NCI-H1694 treated with DMSO at 0.1 percent for 48 hours (cell line): ENCODE results near the gene MEGF9.

Source experiments
- DNase-seq: peaks from one replicate; lab custom pipeline; 2025; lab: John Stamatoyannopoulos, UW

The MEGF9 gene

DNA sequence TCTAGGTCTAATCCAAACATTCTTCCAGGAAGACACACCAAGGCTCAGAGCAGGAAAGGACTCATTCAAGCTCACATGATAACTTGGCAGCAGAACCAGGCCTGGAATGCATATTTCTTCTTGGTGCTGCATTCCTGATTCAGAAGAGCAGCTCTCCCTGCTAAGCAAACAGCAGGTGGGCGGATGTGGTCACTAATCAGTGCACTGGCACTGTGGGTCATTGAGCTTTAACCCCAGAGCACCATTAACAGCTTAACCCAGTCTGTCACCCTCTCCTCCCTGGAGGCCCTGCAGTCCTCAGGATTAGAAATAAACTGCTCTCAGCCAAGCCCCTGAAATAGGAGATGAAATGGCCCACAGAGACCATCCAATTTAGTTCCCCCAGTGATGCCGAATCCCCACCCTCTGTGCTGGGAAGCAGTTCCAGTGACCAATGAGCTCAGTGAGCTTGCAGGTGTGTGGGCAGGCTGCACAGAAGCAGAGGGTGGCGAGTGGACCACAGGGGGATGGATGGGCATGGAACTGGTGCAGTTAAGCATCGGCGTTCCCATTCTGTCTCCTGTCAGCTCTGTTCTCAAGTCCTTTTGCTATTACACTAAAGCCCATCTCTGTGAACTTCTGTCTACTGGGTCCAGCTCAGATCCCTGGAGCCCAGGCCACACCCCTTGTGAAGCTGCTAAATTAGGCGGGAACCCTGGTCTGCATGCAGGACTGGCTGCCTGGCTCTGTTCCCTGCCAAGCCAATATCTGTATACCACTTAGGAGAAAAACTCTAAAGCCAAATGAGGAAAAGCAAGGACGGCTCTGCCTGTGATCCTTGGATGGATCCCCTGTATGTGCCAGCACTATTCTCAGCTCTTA is 16.6 kb upstream of the MEGF9 start:
- no peak for DNase-seq

DNA sequence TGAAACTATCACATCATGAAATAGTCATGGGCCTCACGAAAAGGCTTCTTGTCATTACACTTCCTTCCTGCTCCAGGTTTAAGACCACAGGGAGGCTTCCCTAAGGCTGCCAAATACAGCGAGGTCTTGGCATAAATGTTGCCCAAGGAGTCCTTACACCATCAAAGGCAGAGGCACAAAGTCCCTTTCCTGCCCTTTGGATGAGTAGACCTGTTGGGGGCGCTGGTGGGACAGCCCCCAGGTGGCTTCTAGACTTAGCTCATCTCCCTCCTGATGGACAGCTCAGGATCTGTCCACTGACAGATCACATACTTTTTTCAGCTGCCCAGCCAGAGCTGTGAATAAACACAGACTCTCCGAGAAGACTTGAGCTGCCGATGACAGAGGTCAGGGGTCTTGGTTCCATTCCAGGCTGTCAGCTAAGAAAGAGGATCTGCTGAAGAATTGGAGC is 15.5 kb upstream of the MEGF9 start:
- no peak for DNase-seq

DNA sequence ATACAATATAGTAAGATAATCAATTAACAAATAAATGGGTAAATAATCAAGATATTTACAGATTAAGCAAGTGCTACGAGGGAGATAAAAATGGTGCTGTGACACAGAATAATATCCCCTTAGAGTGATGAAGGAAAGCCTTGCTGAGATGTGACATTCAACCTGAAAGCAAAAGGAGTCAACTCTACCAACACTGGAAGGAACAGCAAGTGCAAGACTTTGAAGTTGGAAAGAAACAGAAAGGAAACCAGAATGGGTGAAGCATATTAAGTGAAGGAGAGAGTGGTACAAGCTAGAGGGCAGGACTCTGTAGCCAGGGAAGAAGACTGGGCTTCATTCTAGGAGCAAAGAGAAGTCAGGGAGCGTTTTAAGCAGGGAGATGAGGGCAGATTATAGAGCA is 12.2 kb upstream of the MEGF9 start:
- DNase-seq = no peak

DNA sequence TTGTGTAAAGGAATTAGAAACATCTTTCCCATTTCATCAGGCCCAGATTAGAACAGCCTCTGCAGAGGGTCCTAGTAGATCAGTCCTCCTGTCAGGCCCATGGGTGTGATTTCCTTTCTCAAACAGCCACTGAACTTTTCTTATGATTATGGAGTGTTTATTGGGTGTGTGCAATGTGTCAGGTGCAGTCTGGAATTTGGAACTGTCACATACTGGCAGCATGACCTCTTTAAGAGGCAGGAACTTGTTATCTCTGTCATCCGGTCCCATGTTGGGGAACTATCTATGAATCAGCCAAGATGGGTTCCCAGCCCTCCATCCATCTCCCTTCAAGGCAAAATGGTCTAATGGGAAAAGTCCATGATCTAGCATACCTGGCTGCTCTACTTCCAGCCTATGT is 11.6 kb upstream of the MEGF9 start:
- DNase-seq = no peak

DNA sequence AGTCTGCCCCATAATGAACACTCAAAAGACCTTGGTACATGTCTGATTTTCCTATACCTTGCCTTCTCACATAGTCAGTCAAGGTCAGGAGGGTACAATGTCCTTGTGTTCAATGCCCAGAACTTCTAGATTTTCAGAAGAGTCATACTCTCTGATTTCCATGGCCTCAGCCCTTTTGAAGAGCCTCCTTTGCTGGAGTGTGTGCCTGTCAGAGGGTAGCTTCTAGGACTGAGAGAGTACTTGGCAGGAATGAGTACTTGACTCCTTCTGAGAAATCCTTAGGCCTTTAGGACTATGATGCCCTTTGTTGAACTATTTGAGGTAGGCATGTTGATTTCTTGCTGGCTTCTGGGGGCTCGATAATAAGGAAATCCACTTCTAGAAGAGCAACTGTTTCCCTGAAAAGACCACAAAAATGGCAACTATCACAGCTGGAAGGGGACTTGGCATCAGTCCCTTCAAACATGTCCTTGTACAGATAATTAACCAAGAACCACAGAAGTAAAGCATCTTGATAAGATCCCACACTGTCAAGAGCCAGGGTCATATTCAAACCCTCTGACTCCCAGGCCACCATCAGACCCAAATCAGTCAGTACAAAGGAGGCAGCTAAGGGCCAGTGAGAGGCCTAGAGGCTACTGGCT is 10.6 kb upstream of the MEGF9 start:
- no peak for DNase-seq

DNA sequence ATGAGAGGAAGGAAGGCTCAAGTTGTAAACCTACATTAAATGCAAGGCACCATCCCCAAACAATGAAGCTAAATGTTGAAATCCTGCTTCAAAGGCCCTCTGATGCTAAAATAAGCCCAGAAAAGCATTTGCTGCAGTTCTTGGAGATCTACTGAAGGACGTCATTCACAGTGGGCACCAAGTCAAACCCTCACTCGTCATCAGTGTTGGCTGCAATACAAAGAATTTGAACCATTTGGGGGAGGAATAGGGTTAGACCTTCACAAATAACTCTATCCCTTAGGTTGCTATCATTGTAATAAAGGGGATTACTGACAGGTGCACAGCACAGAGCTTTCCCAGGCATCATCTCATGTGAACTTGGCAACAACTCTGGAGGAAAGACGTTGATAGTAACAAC is 9.3 kb upstream of the MEGF9 start:
- no peak for DNase-seq

DNA sequence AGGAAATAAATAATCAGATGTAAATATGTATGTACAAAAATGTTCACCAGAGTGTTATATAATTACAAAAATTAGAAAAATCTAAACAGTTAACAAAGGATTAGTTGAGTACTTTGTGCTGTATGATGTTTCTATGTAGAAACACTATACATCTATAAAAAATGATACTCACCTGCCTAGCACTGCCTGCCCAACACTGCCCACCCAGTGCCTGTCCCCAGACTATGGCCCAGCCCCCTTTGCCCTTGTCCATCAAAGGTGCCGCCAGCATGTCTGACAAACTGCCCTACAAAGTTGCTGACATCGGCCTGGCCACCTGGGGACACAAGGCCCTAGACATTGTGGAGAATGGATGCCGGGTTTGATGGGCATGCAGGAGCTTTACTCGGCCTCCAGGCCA is 6.1 kb upstream of the MEGF9 start:
- DNase-seq = no peak

DNA sequence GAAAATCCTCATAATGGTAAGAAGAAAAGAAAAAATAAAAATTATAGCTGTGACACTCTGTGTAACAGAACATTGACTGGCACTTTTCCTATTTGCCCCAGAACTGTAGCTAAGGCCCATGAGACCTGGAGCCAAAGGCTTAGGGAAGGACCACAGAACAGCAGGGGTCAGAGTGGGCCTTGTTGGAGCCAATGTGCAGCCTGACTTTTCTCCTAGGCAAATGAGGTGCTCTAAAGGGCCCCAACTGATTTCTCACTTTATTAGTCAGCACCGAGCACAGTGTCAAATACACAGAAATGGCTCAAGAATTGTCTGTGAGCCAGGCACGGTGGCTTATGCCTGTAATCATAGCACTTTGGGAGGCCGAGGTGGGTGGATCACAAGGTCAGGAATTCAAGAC is 4.0 kb upstream of the MEGF9 start:
- DNase-seq = no peak

DNA sequence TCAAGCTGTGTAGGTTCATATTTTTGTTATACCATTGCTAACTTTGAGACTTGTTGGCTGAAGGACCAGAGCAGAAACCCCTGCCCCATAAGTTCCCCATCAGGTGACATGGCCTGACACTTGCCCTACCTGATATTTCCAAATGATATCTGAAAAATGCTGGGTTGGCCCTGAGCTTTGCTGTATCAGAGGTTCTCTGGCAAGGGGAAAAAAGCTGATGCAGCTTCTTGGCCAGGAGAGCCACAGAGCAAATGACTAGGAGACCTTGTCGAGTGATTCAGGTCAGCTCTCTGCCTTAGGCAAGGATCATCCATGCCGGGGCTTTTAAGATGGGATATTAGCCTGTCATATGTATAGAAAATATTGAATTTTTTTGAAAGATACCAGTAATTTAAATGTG is 2.9 kb upstream of the MEGF9 start:
- no peak for DNase-seq

DNA sequence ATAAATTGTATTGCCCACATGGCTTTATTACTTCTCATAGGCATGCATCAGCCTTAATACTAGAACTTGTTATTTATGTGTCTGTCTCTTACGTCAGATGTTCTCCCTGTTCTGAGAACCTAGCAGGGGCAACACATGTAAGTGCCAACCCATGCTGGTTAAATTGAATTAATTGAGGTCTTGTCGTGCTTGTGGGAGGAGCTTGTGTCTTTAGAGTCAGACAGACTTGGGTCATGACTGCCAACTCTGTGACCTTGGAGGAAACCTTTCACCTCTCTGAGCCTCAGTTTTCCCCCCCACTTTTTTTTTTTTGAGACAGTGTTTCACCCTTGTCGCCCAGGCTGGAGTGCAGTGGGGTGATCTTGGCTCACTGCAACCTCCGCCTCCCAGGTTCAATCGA is 2.2 kb upstream of the MEGF9 start:
- no peak for DNase-seq

DNA sequence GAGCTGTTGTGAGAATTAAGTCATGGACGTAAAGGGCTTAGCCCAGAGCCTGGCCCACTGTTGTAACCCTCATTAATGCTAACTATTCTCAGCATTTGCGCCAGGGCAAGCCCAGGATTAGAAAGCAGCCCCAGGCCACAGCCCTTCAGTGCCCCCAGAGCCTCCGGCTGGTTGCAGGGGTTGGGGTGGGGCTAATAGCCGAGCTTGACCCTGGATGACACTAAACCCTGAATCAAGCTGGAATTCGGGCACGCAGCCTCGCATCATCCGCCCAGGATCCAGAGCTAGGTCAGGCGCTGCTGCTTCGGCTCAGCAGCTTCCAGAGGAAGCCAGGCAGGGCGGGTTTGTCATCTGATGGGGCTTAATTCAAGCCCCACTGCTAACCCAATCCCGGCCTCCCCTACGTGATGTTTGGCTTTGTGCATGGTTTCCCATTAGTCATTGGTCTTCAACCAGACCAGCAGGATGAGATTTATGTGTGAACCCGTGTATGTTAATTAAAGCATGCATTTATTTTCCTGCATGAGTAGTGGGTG is 1.2 kb upstream of the MEGF9 start:
- no peak for DNase-seq

DNA sequence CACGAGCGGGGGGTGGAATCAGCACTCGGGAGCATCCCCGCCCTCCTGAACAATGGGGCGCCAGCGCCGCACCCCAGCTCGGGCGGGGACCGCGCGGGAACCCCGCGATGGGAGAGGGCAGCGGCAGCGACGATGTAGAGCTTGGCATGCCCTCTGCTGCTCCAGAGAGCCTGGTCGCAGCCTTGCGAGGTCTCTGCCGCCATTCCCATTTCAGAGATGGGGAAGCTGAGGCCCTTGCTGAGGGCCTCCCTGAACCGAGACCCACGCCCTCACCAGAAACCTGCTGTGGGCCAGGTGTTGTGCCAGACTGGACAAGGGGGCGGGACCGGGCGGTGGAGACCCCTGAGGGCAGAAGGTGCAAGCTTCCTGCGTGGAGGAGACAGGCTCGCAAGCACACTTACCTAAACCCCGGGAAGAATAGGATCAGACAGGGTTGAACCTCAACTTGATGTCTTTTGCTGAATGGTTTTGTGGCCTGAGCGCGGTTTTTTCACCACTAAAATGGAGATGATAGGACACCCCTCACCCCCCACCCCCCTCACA is 647 bp upstream of the MEGF9 start:
- DNase-seq = no peak

DNA sequence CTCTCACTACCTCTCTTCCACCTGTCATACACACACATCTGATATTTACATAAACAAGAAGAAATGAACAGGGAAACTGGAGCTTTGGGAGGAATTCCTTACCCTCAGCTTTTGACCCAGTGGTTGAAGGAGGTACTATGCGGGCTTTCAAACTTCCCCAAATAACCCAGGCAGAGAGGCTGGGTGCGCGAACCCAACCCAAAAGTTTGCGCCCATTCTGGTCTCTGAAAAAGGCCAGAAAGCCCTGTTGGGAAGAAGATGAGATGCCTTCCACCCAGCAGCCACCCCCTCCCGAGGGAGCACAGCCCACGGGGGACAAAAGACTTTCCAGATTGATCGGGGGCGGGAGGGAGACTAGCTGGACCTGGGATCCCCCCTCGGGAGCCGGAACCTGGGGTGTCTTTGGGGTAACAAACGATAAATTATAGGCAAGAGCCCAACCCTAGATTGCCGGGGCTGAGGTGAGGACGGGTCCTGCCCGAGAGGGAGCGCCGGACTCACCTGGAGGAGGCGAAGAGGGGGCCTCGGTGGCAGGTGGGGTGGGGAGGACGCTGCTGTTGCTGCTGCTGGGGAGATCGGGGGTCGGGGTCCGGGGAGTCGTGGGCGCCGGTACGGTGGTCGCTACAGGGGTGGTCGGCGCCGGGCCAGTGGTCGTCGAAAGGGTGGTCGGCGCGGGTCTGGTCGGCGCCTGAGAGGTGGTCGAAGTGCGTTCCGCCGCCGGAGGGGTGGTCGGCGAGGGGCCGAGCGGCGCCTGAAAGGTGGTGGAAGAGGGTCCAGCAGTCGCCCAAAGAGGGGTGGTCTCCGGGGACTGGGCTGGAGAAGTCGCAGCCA is 798 bp downstream of the MEGF9 start:
- no peak for DNase-seq

DNA sequence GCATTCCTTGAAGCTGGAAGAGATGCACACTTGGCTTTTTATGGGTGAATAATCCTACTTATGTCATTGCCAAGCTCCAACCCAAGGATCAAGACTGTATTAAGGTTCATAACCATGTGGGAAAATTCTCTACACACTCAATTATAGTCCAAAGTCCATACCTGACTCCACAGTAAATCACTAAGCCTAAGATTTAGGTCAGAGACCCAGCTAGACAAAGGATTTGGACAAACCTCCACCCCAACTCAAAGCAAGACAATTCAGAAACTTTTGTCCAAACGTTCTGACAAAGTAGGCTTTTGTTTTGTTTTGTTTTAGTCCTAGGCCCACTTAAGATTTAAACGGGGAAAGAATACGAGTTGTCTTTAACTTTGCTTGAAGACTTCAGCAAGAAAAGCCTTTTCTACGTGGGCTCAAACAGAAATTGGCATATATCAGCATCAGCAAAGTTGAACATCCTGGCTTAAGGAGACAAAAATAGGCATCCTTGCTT is 1.7 kb downstream of the MEGF9 start:
- DNase-seq = no peak

DNA sequence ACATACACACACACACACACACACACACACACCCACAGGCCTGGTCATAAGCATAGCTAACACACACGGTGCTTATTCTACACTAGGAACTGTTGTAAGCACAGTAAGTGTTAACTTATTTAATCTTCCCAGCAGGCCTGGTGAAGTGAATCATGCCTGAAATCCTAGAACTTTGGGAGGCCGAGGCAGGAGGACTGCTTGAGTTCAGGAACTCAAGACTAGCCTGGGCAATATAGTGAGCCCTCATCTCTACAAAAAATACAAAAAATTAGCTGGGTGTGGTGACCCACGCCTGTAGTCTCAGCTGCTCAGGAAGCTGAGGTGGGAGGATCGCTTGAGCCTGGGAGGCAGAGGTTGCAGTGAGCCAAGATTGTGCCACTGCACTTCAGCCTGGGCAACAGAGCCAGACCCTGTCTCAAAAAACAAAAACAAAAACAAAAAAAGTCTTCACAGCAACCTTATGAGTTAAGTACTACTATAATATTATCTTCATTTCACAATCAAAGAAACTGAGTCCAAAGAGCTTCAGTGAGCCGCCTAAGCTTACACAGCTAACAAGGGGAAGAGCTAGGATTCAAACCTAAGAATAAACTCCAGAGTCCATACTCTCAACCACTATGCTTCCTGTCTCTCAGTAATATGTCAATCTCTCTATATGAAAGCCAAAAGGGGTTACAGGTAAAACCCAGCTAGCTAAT is 2.3 kb downstream of the MEGF9 start:
- DNase-seq = no peak

DNA sequence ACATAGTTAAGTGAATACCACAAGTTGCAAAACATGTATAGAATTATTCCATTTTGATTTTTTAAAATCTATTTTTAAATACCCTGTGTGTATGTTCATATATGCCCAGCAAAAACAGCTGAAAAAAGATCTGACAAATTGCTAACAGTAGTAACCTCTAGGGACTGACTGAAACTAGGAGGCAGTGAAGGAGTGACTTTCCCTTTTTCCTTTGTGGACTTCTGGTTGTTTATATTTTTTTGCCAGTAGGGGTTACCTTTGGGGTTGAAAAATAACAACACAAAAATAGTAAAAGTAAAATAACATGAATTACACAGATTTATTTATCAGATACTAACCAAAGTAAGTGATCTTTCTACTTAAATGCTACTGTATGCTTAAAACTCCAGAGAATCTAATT is 2.9 kb downstream of the MEGF9 start:
- DNase-seq = no peak

DNA sequence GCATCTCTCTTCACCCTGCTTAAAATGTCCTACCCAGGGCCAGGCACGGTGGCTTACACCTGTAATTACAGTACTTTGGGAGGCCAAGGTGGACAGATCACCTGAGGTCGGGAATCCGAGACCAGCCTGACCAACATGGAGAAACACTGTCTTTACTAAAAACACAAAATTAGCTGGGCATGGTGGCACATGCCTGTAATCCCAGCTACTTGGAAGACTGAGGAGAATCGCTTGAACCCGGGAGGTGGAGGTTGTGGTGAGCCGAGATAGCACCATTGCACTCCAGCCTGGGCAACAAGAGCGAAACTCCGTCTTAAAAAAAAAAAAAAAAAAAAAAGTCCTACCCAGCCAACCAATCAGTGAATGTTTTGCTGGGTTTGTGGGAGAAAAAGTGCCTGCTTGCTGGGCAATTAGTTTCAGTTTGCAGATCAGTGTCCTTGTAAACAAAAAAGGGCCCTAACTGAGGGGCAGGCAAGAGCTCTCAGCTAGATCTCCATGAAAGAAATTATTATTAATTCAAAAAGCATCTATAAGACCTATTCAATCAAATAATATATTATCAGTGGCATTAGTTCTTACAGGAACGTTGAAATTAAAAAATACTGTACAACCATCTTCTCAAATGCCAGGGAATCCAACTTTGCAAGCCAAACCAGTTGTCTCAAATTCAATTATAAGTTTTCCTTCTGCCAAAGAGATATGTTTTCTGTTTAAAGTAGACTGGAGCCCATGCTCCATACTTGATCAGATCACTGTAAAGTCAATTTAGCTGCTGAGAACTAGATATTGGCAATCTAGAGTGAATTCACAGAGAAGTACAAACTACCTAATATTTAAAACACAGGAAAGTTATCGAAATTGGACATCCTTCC is 3.9 kb downstream of the MEGF9 start:
- DNase-seq = no peak

DNA sequence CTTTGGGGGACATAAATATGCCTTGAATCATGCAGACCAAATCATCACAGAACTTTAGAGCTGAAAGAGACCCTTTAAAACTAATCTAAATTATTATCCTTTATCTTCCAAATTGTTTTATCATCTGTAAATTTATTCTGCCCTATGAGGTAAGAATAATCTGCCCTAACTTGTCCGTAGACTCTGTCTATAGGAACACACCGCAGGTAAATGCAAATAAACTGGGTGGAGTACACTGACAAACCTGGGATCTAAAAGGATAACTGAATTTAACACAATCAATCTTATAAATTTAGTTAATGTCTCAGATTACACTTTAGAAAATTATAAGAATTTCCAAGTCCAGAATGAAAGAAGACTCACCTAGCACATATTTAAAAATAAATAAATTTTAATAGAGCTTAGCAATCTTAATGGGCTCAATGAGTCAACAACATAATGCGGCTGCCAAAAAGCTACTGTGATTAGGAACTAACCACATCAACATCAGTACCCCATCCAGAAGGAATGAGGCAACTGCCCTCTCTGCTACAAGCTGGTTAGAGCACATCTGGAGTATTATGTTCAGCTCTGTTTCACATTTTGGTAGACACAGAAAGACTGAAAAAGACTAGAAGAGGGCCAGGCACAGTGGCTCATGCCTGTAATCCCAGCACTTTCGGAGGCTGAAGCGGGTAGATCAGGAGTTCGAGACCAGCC is 5.6 kb downstream of the MEGF9 start:
- DNase-seq = no peak

DNA sequence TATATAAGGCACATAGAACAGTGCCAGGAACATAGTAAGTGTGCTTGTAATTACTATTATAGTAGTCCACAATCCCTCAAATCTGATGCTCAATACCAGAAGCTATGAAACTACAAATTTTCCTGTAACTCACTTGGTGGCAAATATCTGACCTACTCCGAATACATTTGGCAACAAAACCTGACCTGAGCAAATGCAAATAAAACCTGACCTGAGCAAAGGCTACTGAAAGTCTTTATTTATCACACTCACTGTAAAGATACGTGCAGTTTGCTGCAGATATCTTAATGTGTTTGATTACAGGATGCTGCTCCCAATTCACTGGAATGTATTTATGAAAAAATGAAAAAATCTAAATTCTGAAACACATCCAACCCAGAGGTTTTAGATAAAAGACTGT is 7.1 kb downstream of the MEGF9 start:
- no peak for DNase-seq

DNA sequence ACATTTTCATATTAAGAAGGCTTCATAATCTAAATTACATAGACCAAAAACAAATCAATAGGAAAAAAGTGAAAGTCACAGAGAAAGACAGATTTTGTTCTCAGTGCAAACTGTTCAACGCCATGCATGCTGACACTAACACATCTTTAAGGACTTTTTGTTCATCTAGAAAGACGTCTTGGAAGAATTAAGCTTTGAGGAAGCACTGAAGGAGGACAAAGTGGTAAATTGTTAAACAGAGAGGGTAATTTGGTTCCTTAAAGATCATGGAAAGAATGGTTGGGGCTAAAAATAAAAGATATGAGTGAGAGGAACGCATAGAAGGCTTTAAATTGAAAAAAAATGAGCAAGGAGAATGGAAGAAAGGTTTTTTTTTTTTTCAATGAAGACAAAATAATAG is 9.1 kb downstream of the MEGF9 start:
- no peak for DNase-seq
